IMR-90 (cell line): ENCODE measurements around the gene HLA-A. TPM values are rescaled to one million over a fixed set of nuclear protein-coding genes. Genes with fewer than 3 reads are reported as not detected.

ENCODE experiments used
- ATAC-seq: fragments of 200-7000 bp; cut with Tn5 transposase; 2 replicates; pipeline ENCODE4 v1.9.1; 2020; ENCODE audit warnings: low read depth, mild to moderate bottlenecking, moderate library complexity
- BruUV-seq: library from RNA; stranded (reverse); fragments of 400-500 nt; replicated peaks from 2 replicates; lab custom pipeline; 2021; lab: Mats Ljungman, UMichigan
- CTCF ChIA-PET: fragments of 300-600 bp; formaldehyde crosslinking; extraction: SDS; loops from one replicate; lab custom pipeline; 2021; ENCODE audit warnings: antibody characterized with exemption; lab: Yijun Ruan, JAX
- POLR2A ChIA-PET: fragments of 300-600 bp; sonication (Branson Sonifier 250); formaldehyde crosslinking; loops from one replicate; lab custom pipeline; 2022; ENCODE audit warnings: antibody characterized with exemption; ENCODE audit not compliant: unreplicated experiment; lab: Charles Lee
- DNase-seq: peaks from one replicate; pipeline ENCODE4 v3.0.0; 2013
- H2AFZ ChIP-seq: replicated peaks from 2 replicates; pipeline ENCODE3; 2013; ENCODE audit warnings: low read length, mild to moderate bottlenecking; ENCODE audit not compliant: poor library complexity
- H2AK5ac ChIP-seq: 2 replicates; pipeline ENCODE4 v1.6.1; 2013; ENCODE audit warnings: low read depth, low read length, inconsistent platforms
- H2AK9ac ChIP-seq: replicated peaks from 2 replicates; pipeline ENCODE3; 2013; ENCODE audit warnings: mild to moderate bottlenecking, low read depth, low read length, moderate library complexity; ENCODE audit not compliant: poor library complexity
- H2BK120ac ChIP-seq: 2 replicates; pipeline ENCODE4 v1.6.1; 2013; ENCODE audit warnings: low read depth, low read length, inconsistent platforms
- H2BK15ac ChIP-seq: 3 replicates; pipeline ENCODE4 v1.6.1; 2013; ENCODE audit warnings: low read depth, low read length, inconsistent platforms
- H2BK20ac ChIP-seq: 2 replicates; pipeline ENCODE4 v1.6.1; 2013; ENCODE audit warnings: low read depth, mild to moderate bottlenecking, inconsistent platforms, low read length, moderate library complexity
- H2BK5ac ChIP-seq: 2 replicates; pipeline ENCODE4 v1.6.1; 2013; ENCODE audit warnings: mild to moderate bottlenecking, low read depth, low read length, inconsistent platforms; ENCODE audit not compliant: poor library complexity, severe bottlenecking
- H3K14ac ChIP-seq: replicated peaks from 2 replicates; pipeline ENCODE4 v1.6.1; 2013; ENCODE audit warnings: low read depth, low read length, inconsistent platforms
- H3K18ac ChIP-seq: 2 replicates; pipeline ENCODE4 v1.6.1; 2013; ENCODE audit warnings: low read depth, low read length, control low read depth
- H3K23ac ChIP-seq: 2 replicates; pipeline ENCODE4 v1.6.1; 2013; ENCODE audit warnings: low read depth, low read length, inconsistent platforms
- H3K27ac ChIP-seq: 2 replicates; pipeline ENCODE4 v1.5.1; 2013; ENCODE audit warnings: mild to moderate bottlenecking, control low read depth, low read length; ENCODE audit not compliant: insufficient read depth
- H3K27me3 ChIP-seq: 2 replicates; pipeline ENCODE4 v1.6.1; 2013; ENCODE audit warnings: low read length; ENCODE audit not compliant: control insufficient read depth, insufficient read depth
- H3K36me3 ChIP-seq: 2 replicates; pipeline ENCODE4 v1.6.1; 2013; ENCODE audit warnings: low read length, mixed read lengths; ENCODE audit not compliant: control insufficient read depth, insufficient read depth
- H3K4ac ChIP-seq: 2 replicates; pipeline ENCODE4 v1.6.1; 2013; ENCODE audit warnings: low read depth, low read length, inconsistent platforms
- H3K4me1 ChIP-seq: 2 replicates; pipeline ENCODE4 v1.6.1; 2013; ENCODE audit warnings: low read length, mixed read lengths; ENCODE audit not compliant: control insufficient read depth, insufficient read depth
- H3K4me2 ChIP-seq: 2 replicates; pipeline ENCODE4 v1.6.1; 2013; ENCODE audit warnings: low read depth, mild to moderate bottlenecking, control low read depth, low read length, moderate library complexity
- H3K4me3 ChIP-seq: 2 replicates; pipeline ENCODE4 v1.5.1; 2013; ENCODE audit warnings: low read depth, mild to moderate bottlenecking, control low read depth, low read length, moderate library complexity; ENCODE audit not compliant: insufficient read depth
- H3K56ac ChIP-seq: 2 replicates; pipeline ENCODE4 v1.6.1; 2013; ENCODE audit warnings: low read length, inconsistent platforms; ENCODE audit not compliant: insufficient read depth; ENCODE audit errors: extremely low read depth
- H3K79me1 ChIP-seq, 2 experiments: 2 replicates each; pipeline ENCODE4 v1.6.1; 2013; ENCODE audit warnings: low read length in 2 of 2, inconsistent platforms in 1 of 2, low read depth in 1 of 2
- H3K9ac ChIP-seq: 2 replicates; pipeline ENCODE4 v1.6.1; 2013; ENCODE audit warnings: low read depth, low read length, control low read depth
- H3K9me1 ChIP-seq: 2 replicates; pipeline ENCODE4 v1.6.1; 2013; ENCODE audit warnings: low read length, inconsistent platforms; ENCODE audit not compliant: insufficient read depth
- H3K9me3 ChIP-seq: 2 replicates; pipeline ENCODE4 v1.6.1; 2013; ENCODE audit warnings: low read length; ENCODE audit not compliant: control insufficient read depth, insufficient read depth
- H4K20me1 ChIP-seq: 2 replicates; pipeline ENCODE4 v1.6.1; 2013; ENCODE audit warnings: low read length, inconsistent platforms; ENCODE audit not compliant: insufficient read depth
- H4K5ac ChIP-seq: 2 replicates; pipeline ENCODE4 v1.6.1; 2013; ENCODE audit warnings: mild to moderate bottlenecking, low read depth, low read length, control low read depth
- H4K8ac ChIP-seq, 2 experiments: 2 replicates each; pipeline ENCODE4 v1.6.1; 2013; ENCODE audit warnings: low read depth in 2 of 2, low read length in 2 of 2, control low read depth in 1 of 2, inconsistent platforms in 1 of 2
- H4K91ac ChIP-seq: 2 replicates; pipeline ENCODE4 v1.6.1; 2013; ENCODE audit warnings: low read depth, low read length, inconsistent platforms; ENCODE audit not compliant: insufficient read depth
- CEBPB ChIP-seq: IDR thresholded peaks from 2 replicates; pipeline ENCODE4 v1.6.1; 2012; ENCODE audit warnings: low read depth, low read length, improper control_type of control experiment
- FOS ChIP-seq: fragments of 150-350 bp; IDR thresholded peaks from 2 replicates; pipeline ENCODE4 v1.6.1; 2016; ENCODE audit warnings: low read depth, low read length
- MAZ ChIP-seq: IDR thresholded peaks from 2 replicates; pipeline ENCODE4 v1.6.1; 2012; ENCODE audit warnings: low read depth, mild to moderate bottlenecking, low read length, improper control_type of control experiment, moderate library complexity, borderline replicate concordance
- MXI1 ChIP-seq: IDR thresholded peaks from 2 replicates; pipeline ENCODE4 v1.6.1; 2012; ENCODE audit warnings: low read depth, mild to moderate bottlenecking, low read length, moderate library complexity, borderline replicate concordance
- NFE2L2 ChIP-seq: fragments of 150-350 bp; IDR thresholded peaks from 2 replicates; pipeline ENCODE4 v1.6.1; 2016; ENCODE audit warnings: low read depth, mild to moderate bottlenecking, low read length
- POLR2A ChIP-seq: IDR thresholded peaks from 2 replicates; pipeline ENCODE4 v1.6.1; 2012; ENCODE audit warnings: mild to moderate bottlenecking, low read depth, low read length
- RAD21 ChIP-seq: IDR thresholded peaks from 2 replicates; pipeline ENCODE4 v1.6.1; 2012; ENCODE audit warnings: low read length, improper control_type of control experiment
- RFX5 ChIP-seq: IDR thresholded peaks from 2 replicates; pipeline ENCODE4 v1.8.0; 2012; ENCODE audit warnings: low read depth, mild to moderate bottlenecking, low read length, moderate library complexity
- SMC3 ChIP-seq: fragments of 150-350 bp; IDR thresholded peaks from 2 replicates; pipeline ENCODE4 v1.6.1; 2016; ENCODE audit warnings: low read depth, mild to moderate bottlenecking, antibody characterized with exemption, low read length, moderate library complexity
- WGBS, 2 experiments: methylation state at CpG; one replicate each; pipeline versions ENCODE4 v1.1.5 to v1.1.7; 2013; ENCODE audit warnings: missing lambda C conversion rate in 2 of 2; ENCODE audit not compliant: insufficient read length in 1 of 2; ENCODE audit errors: extremely low coverage in 2 of 2; 5-methylcytosine and 5-hydroxymethylcytosine counted together
- dilution Hi-C: fragments of 300-500 bp; cut with HindIII; formaldehyde crosslinking; loops from one replicate; pipeline ENCODE4 v1.14.3; 2018; ENCODE audit warnings: low sequenced_read_pairs; ENCODE audit not compliant: unreplicated experiment
- in situ Hi-C: fragments of 300-500 bp; cut with MboI; formaldehyde crosslinking; loops from 3 replicates; pipeline ENCODE4 v1.14.3; 2019; ENCODE audit warnings: low sequenced_read_pairs, inconsistent platforms, mixed read lengths
- intact Hi-C: fragments of 100-400 bp; cut with micrococcal nuclease; formaldehyde crosslinking; loops from 2 replicates; pipeline ENCODE4 v1.10.0; 2022
- polyA plus RNA-seq, 3 experiments: library from polyadenylated mRNA; depleted of rRNA; stranded (reverse); fragments of >200 nt; gene quantifications; 2 replicates each; pipeline ENCODE4 v1.2.3, GENCODE V29; 2012; ENCODE audit warnings: low replicate concordance in 1 of 3
- total RNA-seq: library from RNA; depleted of rRNA; stranded (reverse); fragments of >200 nt; gene quantifications from 2 replicates; pipeline ENCODE4 v1.2.3, GENCODE V29; 2012
- TF ChIP-seq, protein P1 (sequence below): fragments of 150-350 bp; IDR thresholded peaks from 2 replicates; pipeline ENCODE4 v1.6.1; 2016; ENCODE audit warnings: low read depth, mild to moderate bottlenecking, low read length, moderate library complexity, borderline replicate concordance
- TF ChIP-seq, protein P2 (sequence below): fragments of 150-350 bp; IDR thresholded peaks from 2 replicates; pipeline ENCODE4 v1.6.1; 2017; ENCODE audit warnings: mild to moderate bottlenecking, antibody characterized with exemption, low read length, low read depth
- TF ChIP-seq, protein P3 (sequence below): conservative IDR thresholded peaks from 2 replicates; pipeline ENCODE4 v1.5.1; 2012; ENCODE audit warnings: mild to moderate bottlenecking, low read depth, low read length, improper control_type of control experiment

The HLA-A gene
- total and polyA plus RNA-seq, 2 of the 4 experiments (the other 2 are of a cell fraction), result 94.5 to 218 TPM

DNA sequence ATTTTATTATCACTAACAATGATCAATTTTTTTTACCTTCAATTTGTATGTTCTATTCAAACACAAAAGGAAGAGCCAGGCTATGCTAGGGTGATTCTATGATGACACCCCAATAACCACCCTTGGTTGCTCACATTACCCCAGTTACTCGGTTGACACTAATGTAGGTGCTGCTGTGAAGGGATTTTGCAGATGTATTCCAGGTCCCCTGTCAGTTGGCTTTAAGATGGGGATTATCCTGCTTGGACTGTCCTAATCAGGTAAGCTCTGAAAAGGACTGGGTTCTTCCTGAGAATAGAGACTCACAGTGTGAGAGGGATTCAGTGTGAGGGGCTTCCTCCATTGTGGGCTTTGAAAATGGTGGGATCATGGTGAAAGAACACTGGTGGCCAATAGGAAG is 11.9 kb downstream of the HLA-A start:
- Histone ChIP-seq H3K23ac (no peak overlapping the region), H3K27me3 (no peaks in the 10 kb centered on the region), H2BK120ac (no peak overlapping the region), H2AK9ac (no peak overlapping the region), H3K9ac (no peak overlapping the region), H2BK5ac (no peak overlapping the region), H2BK15ac (no peak overlapping the region), H3K4me3 (no peak overlapping the region), H3K27ac (no peak overlapping the region), H2AK5ac (no peak overlapping the region), H3K36me3 (no peaks in the 10 kb centered on the region), H3K4me2 (no peak overlapping the region), H3K9me1 (no peaks in the 10 kb centered on the region), H3K9me3 (no peaks in the 10 kb centered on the region), H2BK20ac (no peak overlapping the region), H2AFZ (no peak overlapping the region), H3K4ac (no peak overlapping the region), H4K5ac (no peak overlapping the region), H3K14ac (no peak overlapping the region), H4K8ac (no peak overlapping the region), H3K18ac (no peak overlapping the region), H3K56ac (no peak overlapping the region), H3K79me1 (no peaks in the 10 kb centered on the region), H3K4me1 (no peaks in the 10 kb centered on the region), H4K91ac (no peak overlapping the region), H4K20me1 (no peaks in the 10 kb centered on the region)
- ATAC-seq (no peak), DNase-seq (no peak)
- intact Hi-C loops (no loop called here), in situ Hi-C loops (no loop called here), dilution Hi-C loops (loop anchor here (10.0 kb wide), 1 partner anchor 159 kb away; no protein-coding TSS in a partner anchor)
- no CpG with 5 or more reads among the region's 1 CpG for WGBS, 2 experiments
- TF ChIP-seq MAZ, result no peak
- no peak for TF ChIP-seq FOS
- no peak for TF ChIP-seq NFE2L2
- no peak for TF ChIP-seq CEBPB
- no peak for TF ChIP-seq POLR2A
- TF ChIP-seq, protein P1, sequence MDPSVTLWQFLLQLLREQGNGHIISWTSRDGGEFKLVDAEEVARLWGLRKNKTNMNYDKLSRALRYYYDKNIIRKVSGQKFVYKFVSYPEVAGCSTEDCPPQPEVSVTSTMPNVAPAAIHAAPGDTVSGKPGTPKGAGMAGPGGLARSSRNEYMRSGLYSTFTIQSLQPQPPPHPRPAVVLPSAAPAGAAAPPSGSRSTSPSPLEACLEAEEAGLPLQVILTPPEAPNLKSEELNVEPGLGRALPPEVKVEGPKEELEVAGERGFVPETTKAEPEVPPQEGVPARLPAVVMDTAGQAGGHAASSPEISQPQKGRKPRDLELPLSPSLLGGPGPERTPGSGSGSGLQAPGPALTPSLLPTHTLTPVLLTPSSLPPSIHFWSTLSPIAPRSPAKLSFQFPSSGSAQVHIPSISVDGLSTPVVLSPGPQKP, result no peak
- no peak for TF ChIP-seq MXI1
- TF ChIP-seq SMC3, result no peak
- no peak for TF ChIP-seq RAD21
- TF ChIP-seq, protein P2, sequence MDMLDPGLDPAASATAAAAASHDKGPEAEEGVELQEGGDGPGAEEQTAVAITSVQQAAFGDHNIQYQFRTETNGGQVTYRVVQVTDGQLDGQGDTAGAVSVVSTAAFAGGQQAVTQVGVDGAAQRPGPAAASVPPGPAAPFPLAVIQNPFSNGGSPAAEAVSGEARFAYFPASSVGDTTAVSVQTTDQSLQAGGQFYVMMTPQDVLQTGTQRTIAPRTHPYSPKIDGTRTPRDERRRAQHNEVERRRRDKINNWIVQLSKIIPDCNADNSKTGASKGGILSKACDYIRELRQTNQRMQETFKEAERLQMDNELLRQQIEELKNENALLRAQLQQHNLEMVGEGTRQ, result no peak
- TF ChIP-seq, protein P3, sequence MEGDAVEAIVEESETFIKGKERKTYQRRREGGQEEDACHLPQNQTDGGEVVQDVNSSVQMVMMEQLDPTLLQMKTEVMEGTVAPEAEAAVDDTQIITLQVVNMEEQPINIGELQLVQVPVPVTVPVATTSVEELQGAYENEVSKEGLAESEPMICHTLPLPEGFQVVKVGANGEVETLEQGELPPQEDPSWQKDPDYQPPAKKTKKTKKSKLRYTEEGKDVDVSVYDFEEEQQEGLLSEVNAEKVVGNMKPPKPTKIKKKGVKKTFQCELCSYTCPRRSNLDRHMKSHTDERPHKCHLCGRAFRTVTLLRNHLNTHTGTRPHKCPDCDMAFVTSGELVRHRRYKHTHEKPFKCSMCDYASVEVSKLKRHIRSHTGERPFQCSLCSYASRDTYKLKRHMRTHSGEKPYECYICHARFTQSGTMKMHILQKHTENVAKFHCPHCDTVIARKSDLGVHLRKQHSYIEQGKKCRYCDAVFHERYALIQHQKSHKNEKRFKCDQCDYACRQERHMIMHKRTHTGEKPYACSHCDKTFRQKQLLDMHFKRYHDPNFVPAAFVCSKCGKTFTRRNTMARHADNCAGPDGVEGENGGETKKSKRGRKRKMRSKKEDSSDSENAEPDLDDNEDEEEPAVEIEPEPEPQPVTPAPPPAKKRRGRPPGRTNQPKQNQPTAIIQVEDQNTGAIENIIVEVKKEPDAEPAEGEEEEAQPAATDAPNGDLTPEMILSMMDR, result no peak
- TF ChIP-seq RFX5, result no peak
- no TSS peak for BruUV-seq
- CTCF ChIA-PET, result no interaction called here
- POLR2A ChIA-PET, result no interaction called here
